Skeletal muscle tissue (tissue), 4 donors: ENCODE results near the gene GAS6. TPM values are rescaled to one million over a fixed set of nuclear protein-coding genes. Genes with fewer than 3 reads are reported as not detected.
"Not testable (repeated sequence)": the region's sequence is repeated elsewhere in the genome, so short reads cannot be mapped to it uniquely, and the experiment has no call there.

Source experiments
- H3K27ac ChIP-seq: one replicate; pipeline ENCODE4 v1.7.0; 2013; ENCODE audit warnings: mild to moderate bottlenecking, low read depth, low read length, inconsistent platforms
- H3K27me3 ChIP-seq, 3 donors: one replicate each; pipeline ENCODE4 v1.7.0; 2013; ENCODE audit warnings: low read length in 3 of 3; ENCODE audit not compliant: control insufficient read depth in 3 of 3, insufficient read depth in 3 of 3
- H3K36me3 ChIP-seq, 3 donors: one replicate each; pipeline ENCODE4 v1.7.0; 2013; ENCODE audit warnings: low read length in 3 of 3; ENCODE audit not compliant: control insufficient read depth in 3 of 3, insufficient read depth in 3 of 3
- H3K4me1 ChIP-seq, 3 donors: one replicate each; pipeline ENCODE4 v1.7.0; 2013; ENCODE audit warnings: low read length in 3 of 3, mild to moderate bottlenecking in 3 of 3; ENCODE audit not compliant: control insufficient read depth in 3 of 3, insufficient read depth in 3 of 3
- H3K4me3 ChIP-seq, 3 donors: one replicate each; pipeline ENCODE4 v1.7.0; 2013; ENCODE audit warnings: low read length in 3 of 3
- H3K9ac ChIP-seq, 3 donors: one replicate each; pipeline ENCODE4 v1.7.0; 2013; ENCODE audit warnings: low read length in 3 of 3, mild to moderate bottlenecking in 3 of 3, moderate library complexity in 2 of 3, low read depth in 1 of 3
- H3K9me3 ChIP-seq, 3 donors: one replicate each; pipeline ENCODE4 v1.7.0; 2013; ENCODE audit warnings: low read length in 3 of 3; ENCODE audit not compliant: control insufficient read depth in 3 of 3
- total RNA-seq: library from RNA; depleted of rRNA; stranded (reverse); fragments of >200 nt; gene quantifications from one replicate; pipeline ENCODE4 v1.2.3, GENCODE V29; 2014
- donor health status: Osteomylitis.

The GAS6 gene
- total RNA-seq, 1 donor from 2014 or later: 25.1 TPM

- Histone ChIP-seq H3K27ac (peak overlapping the region; percentile 95), H3K4me3 (peak overlapping the region in 1 of 3 donors; percentile 29), H3K27me3 (no peaks in the 10 kb centered on the region), H3K36me3 (peaks cover 7 to 15% (median 15%) of the 10 kb centered on the region in 3 donors), H3K9ac (peak overlapping the region in 2 of 3 donors; percentile 43 to 68), H3K9me3 (no peaks in the 10 kb centered on the region), H3K4me1 (peaks cover 48 to 60% (median 55%) of the 10 kb centered on the region in 3 donors)
Measured at GRCh38 chr13:113840541-113841352, 23.1 kb downstream of the GAS6 start.

- Histone ChIP-seq H3K4me1 (peaks cover 46 to 54% (median 53%) of the 10 kb centered on the region in 3 donors), H3K27me3 (no peaks in the 10 kb centered on the region), H3K36me3 (peaks cover 13 to 17% (median 16%) of the 10 kb centered on the region in 3 donors), H3K9me3 (no peaks in the 10 kb centered on the region), H3K4me3 (peak overlapping the region in 1 of 3 donors; percentile 71), H3K27ac (peak overlapping the region; percentile 95), H3K9ac (peak overlapping the region; percentile 40 to 68 (median 56))
Measured at GRCh38 chr13:113839536-113840204, 24.2 kb downstream of the GAS6 start.

GRCh38 chr13:113838711-113839201 lies 25.1 kb downstream of the GAS6 start:
- H3K9me3 ChIP-seq: no peaks in the 10 kb centered on the region
- H3K4me1 ChIP-seq: peaks cover 46 to 54% (median 48%) of the 10 kb centered on the region in 3 donors
- H3K9ac ChIP-seq: peak overlapping the region; percentile 23 to 80 (median 70)
- no peaks in the 10 kb centered on the region for H3K27me3 ChIP-seq
- H3K27ac ChIP-seq: peak overlapping the region; percentile 95
- peaks cover 17 to 22% (median 19%) of the 10 kb centered on the region in 3 donors for H3K36me3 ChIP-seq
- peak overlapping the region; percentile 60 to 71 (median 66) for H3K4me3 ChIP-seq

GRCh38 chr13:113837560-113838355 lies 26.1 kb downstream of the GAS6 start:
- Histone ChIP-seq H3K36me3 (peaks cover 23 to 32% (median 28%) of the 10 kb centered on the region in 3 donors), H3K27ac (peak overlapping the region; percentile 95), H3K4me1 (peaks cover 46 to 54% (median 46%) of the 10 kb centered on the region in 3 donors), H3K9me3 (no peaks in the 10 kb centered on the region), H3K4me3 (peak overlapping the region; percentile 45 to 68 (median 64)), H3K9ac (peak overlapping the region; percentile 70 to 80 (median 72)), H3K27me3 (no peaks in the 10 kb centered on the region)

- no peaks in the 10 kb centered on the region for H3K9me3 ChIP-seq
- H3K4me3 ChIP-seq: peak overlapping the region; percentile 29 to 49 (median 35)
- peaks cover 25 to 39% (median 32%) of the 10 kb centered on the region in 3 donors for H3K36me3 ChIP-seq
- peak overlapping the region; percentile 70 to 74 (median 72) for H3K9ac ChIP-seq
- H3K27ac ChIP-seq: peak overlapping the region; percentile 95
- peaks cover 46 to 52% (median 46%) of the 10 kb centered on the region in 3 donors for H3K4me1 ChIP-seq
- H3K27me3 ChIP-seq: no peaks in the 10 kb centered on the region
Measured at GRCh38 chr13:113836768-113837559, 26.9 kb downstream of the GAS6 start.

- peaks cover 39 to 40% (median 40%) of the 10 kb centered on the region in 3 donors for H3K4me1 ChIP-seq
- H3K27me3 ChIP-seq: no peaks in the 10 kb centered on the region
- H3K9me3 ChIP-seq: no peaks in the 10 kb centered on the region
- H3K27ac ChIP-seq: no peak overlapping the region
- peaks cover 30 to 42% (median 38%) of the 10 kb centered on the region in 3 donors for H3K36me3 ChIP-seq
- no peak overlapping the region for H3K9ac ChIP-seq
- no peak overlapping the region for H3K4me3 ChIP-seq
Measured at GRCh38 chr13:113835461-113836270, 28.2 kb downstream of the GAS6 start.

GRCh38 chr13:113834496-113835200 lies 29.2 kb downstream of the GAS6 start:
- Histone ChIP-seq H3K4me3 (no peak overlapping the region), H3K9me3 (no peaks in the 10 kb centered on the region), H3K4me1 (peaks cover 29 to 30% (median 29%) of the 10 kb centered on the region in 3 donors), H3K27me3 (no peaks in the 10 kb centered on the region), H3K9ac (no peak overlapping the region), H3K27ac (no peak overlapping the region), H3K36me3 (peaks cover 28 to 42% (median 38%) of the 10 kb centered on the region in 3 donors)

GRCh38 chr13:113834006-113834405 lies 29.9 kb downstream of the GAS6 start:
- not testable (repeated sequence) for H3K27me3 ChIP-seq, H3K27ac ChIP-seq, H3K9ac ChIP-seq, H3K9me3 ChIP-seq, H3K4me3 ChIP-seq
- Histone ChIP-seq H3K36me3 (peaks cover 33 to 46% (median 38%) of the 10 kb centered on the region in 3 donors), H3K4me1 (peaks cover 23% of the 10 kb centered on the region in 3 donors)
